T-helper 2 cell (primary cell): ENCODE results near the gene ANKZF1.
"Not testable (repeated sequence)": the region's sequence is repeated elsewhere in the genome, so short reads cannot be mapped to it uniquely, and the experiment has no call there.

Source experiments
- DNase-seq, 5 experiments: peaks; one replicate each; pipeline versions ENCODE4 v3.0.0 to v3.0.0-alpha.2; 2012 to 2022

ANKZF1 gene

GRCh38 chr2:219254590-219255201 lies 25.1 kb downstream of the ANKZF1 start:
- DNase-seq, result peak in 3 of 5 experiments; percentile 13 to 77 (median 65)

GRCh38 chr2:219258942-219259341 lies 29.3 kb downstream of the ANKZF1 start:
- not testable (repeated sequence) for DNase-seq

- no peak for DNase-seq
Observed at GRCh38 chr2:219261024-219261855, 31.6 kb downstream of the ANKZF1 start.

- no peak for DNase-seq
Observed at GRCh38 chr2:219266232-219266631, 36.6 kb downstream of the ANKZF1 start.

DNA sequence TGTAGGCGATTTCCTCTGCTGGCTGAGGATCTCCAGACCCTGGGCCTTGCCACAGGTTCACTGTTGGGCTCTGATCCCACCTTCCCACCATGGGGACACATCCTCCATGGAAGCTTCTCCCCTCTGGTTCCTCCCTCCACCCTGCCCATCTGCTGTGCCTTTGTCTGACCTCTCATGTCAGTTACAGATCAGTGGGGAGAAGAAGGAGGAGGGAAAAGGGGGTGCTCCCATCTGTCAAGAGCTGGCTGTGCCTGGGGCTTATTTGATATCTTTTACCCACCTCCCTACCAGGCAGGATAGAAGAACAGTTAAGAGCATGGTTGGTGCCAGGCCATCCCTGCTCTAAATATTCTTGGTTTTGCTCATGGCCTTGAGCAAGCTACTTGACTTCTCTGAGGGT lies 37.3 kb downstream of the ANKZF1 start:
- DNase-seq, result no peak

DNA sequence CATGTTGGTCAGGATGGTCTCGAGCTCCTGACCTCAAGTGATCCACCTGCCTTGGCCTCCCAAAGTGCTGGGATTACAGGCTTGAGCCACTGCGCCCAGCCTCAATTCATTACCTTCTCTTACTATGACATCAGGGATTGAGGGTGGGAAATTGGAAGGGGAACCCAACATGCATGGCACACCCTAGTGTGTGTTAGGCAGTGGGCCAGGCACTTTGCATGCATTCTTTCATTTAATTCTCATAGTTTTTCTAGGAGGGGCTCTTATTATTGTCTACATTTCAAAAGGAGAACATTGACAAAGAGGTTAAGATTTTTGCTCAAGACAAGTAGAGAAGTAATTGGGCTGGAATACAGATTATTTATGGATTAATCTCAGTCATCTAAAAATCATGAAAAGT lies 38.7 kb downstream of the ANKZF1 start:
- no peak for DNase-seq

DNA sequence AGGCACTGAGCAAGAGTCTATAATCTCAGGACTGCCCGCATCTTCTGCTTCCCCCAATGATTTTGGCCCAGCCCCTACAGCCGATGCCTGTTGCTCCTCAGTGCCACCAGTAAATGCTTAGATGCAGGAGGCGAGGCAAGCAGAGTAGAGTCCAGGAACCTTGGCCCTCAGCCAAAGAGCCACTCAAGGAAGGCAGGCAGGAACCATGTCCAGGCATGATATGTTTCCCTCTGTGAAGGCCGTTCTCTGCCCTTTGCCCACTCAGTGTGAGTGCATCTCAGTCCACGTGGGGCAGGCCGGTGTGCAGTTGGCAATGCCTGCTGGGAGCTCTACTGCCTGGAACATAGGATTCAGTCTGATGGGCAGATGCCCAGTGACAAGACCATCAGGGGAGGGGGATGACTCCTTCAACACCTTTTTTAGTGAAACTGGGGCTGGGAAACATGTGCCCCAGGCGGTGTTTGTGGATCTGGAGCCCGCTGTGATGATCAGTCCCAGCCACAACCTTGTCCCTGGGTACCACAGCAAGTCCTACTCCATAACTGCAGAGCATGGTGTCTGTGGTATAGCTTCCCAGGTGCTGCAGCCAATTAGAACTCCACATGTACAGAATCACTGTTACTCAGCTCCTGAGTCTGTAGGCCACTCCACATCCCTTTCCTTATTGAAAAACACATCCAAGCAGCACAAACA lies 39.9 kb downstream of the ANKZF1 start:
- no peak for DNase-seq

- DNase-seq, result no peak
Observed at GRCh38 chr2:219270055-219270372, 40.4 kb downstream of the ANKZF1 start.

DNA sequence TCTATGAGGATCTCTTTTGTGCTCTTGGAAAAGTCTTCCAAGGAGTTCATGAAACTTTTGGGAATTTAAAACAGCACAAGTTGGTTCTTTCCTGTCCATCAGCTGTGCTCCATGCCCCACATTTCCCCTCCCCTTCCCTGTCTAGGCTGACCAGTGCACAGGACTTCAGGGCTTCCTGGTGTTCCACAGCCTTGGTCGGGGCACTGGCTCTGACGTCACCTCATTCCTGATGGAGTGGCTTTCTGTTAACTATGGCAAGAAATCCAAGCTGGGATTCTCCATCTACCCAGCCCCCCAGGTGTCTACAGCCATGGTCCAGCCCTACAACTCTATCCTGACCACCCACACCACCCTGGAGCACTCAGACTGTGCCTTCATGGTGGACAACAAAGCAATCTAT lies 41.4 kb downstream of the ANKZF1 start:
- no peak for DNase-seq

DNA sequence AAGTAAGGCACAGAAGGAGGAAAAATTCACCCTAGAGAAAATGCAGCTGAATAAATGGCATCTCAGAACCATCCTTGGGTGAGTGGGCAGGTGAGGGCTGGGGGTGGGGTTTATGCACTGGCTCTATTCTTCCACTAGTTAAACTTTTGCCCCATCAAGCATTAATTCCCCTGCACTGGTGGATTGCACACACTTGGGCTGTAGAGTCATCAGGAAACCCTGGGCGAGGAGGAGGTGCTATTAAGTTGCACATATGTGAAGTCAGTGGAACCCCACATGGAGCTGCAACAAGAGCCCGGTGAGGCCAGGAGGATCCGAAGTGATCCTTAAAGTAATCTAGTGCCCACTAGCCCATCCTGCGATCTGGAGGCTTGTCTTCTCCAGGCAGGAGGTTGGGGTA lies 42.8 kb downstream of the ANKZF1 start:
- no peak for DNase-seq

- no peak for DNase-seq
Observed at GRCh38 chr2:219272995-219273394, 43.4 kb downstream of the ANKZF1 start.

- no peak for DNase-seq
Observed at GRCh38 chr2:219273937-219274336, 44.3 kb downstream of the ANKZF1 start.

- no peak for DNase-seq
Observed at GRCh38 chr2:219274361-219274921, 44.8 kb downstream of the ANKZF1 start.

DNA sequence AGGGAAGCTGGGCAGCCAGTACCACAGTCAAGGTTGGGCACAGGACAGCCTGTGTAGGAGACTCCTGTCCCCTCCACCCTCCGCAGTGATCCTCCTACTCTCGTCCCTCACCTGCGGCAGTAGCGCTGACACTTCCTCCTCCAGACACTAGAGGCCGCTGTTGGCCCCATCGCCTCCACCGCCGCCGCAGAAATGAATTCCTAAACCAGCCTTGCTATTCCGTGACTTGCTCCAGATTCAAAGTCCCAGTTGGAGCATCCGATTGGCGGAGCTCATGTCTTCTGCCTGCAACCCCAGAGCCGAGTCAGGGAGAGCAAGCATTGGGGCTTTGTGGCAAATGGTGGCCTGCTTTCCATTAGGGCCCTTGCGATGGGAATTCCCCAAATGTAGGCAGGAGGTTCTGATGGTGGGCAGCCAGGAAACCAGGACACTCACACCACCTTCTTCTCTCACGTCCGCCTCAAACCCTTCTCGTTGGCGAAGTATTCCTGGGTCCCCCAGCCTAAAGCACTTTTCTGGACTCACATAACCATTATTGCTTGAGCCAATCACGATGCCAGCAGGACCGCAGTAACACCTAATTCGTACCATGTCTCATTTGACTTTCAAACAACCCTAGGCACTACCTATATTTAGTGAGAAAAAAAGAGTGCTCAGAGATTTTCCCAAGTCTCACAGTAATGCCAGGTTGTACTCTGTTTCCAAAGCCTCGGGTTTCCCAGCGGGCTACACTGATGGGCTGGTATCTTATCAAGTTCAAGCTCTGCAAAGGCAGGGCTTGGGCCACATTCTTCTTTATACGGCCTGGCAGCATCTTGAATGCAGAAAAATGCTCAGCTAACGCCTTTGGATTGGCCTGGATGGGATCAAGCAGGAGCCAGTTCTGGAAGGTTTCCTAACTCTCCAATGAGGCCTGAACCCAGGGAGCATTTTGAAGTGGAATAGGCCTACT lies 48.4 kb downstream of the ANKZF1 start:
- DNase-seq, result peak; percentile 45 to 68 (median 63)

DNA sequence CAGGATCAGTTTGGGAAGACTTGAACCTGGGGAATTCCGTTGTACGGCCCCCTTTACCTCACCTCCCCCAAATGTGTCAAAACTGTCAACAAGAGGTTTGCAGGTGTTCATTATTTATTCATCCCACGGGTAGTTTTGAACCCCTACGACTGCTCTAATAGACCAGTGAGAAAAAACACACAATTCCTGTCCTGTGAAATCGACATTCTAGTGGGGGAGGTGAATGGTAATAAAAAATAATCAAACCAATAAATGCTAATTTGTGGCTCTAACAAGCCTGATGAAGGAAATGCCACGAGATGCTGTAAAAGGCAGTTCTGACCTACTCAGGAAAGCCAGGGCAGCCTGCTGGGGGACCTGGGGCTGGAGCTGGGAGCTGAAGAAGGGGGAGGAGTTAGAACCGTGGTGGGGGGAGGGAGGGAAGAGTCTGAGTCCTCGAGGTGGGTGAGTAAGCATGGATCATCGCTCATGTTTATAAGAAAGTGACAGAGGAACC lies 49.1 kb downstream of the ANKZF1 start:
- no peak for DNase-seq

DNA sequence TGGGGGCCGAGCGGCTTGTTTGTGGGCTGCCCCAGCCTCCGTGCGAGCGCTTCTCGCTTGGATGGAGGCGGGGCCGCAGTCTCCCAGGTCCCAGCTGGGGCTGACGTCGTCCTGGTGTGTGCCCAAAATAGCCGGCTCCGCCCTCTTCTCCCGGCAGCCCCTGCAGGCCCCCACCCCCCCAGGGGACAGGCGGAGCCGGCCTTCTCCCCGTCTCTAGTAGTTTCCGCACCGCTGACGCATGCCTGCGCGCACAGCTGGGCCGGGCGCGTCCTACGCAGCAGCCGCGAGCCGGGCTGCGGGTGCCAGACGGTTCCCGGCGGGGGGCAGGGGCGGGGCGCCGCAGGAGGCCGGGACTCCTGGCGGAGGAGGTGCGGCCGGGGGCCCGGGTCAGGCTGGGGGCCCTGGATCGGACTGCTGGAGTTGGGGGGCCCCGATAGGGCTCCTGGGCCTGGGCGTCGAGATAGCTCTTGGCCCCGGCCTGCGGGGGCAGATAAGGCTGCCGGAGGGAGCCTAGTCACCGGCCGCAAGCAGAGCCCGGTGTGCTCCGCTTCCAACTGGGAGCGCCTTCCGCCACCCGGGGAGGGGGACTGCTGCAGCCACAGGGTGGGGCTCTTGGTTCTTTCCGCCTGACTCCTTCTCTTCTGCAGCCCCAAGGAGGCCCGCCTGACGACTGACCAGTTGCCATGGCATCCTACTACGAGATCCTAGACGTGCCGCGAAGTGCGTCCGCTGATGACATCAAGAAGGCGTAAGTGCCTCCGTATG lies 49.7 kb downstream of the ANKZF1 start, which contains the start of gene DNAJB2:
TSS of gene DNAJB2 (plus strand) at position 216 of the 765 bp plus-strand sequence. CDS start at position 684, 468 bp downstream.
- peak; percentile 95 to 100 (median 99) for DNase-seq

GRCh38 chr2:219279916-219280516 lies 50.4 kb downstream of the ANKZF1 start:
- DNase-seq, result no peak

- no peak for DNase-seq
Observed at GRCh38 chr2:219280651-219281050, 51.0 kb downstream of the ANKZF1 start.

DNA sequence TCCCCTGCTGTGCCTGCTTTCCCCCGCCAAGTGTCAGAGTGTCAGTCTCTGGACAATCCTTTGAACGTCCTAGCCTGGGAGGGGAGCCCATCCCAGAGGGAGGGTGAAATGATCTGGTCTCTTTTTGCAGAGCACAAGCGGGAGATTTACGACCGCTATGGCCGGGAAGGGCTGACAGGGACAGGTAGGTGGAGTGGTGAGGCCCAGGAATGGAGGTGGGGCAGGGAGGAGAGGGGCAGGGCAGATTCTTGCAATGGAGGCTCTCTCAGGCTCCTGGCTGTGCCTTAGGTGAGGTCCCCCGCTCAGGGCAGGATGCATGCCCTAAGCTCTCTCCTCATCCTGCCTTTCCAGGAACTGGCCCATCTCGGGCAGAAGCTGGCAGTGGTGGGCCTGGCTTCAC lies 52.0 kb downstream of the ANKZF1 start:
- no peak for DNase-seq

GRCh38 chr2:219282375-219282774 lies 52.8 kb downstream of the ANKZF1 start:
- DNase-seq, result no peak
